ENCODE measurements around the gene PCSK6. TPM values are rescaled to one million over a fixed set of nuclear protein-coding genes. Genes with fewer than 3 reads are reported as not detected.
"Not testable (repeated sequence)": the region's sequence is repeated elsewhere in the genome, so short reads cannot be mapped to it uniquely, and the experiment has no call there.

The PCSK6 gene
- total RNA-seq, 2 donors from 2014 or later, result 14.5 to 20.2 TPM

DNA sequence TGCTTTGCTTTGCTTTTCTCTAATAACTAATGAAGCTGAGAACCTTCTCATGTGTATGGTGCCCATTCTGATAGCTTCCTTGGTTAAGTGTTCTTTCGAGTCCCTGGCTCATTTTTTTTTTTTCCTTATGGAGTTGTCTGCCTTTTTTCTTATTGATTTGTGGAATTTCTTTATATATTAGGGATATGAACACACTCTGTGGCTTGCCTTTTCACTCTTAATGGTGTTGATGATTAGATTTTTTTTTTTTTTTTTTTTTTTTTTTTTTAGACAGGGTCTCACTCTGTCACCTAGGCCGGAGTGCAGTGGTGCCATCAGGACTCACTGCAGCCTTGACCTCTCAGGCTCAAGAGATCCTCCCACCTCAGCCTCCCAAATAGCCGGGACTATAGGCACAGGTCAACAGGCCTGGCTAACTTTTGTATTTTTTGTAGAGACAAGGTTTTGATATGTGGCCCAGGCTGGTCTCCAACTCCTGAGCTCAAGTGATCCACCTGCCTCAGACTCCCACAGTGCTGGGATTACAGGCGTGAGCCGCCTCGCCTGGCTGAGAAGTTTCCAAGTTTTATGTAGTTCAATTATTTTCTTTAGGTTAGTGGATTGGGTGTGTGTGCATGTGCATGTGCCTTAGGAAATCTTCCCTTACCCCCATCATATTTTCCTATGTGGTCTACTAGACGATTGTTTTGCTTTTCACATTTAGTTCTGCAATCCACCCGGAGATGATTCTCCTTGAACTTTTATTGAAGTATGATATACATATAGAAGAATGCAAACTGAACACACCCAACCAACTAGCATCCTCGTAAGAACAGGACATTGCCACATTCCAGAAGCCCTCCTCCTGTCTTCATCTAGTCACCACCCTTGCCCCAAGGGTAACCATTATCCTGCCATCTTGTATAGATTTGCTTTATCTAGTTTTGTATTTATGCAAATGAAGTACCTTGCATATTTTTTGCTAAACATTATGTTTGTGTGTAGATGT lies 192.8 kb downstream of the PCSK6 start:
- intact Hi-C loops (cut with DNase I), result loop anchor here (5.0 kb wide), 2 partner anchors 346 to 356 kb away; partner anchors contain the start of gene TM2D3 (in 1 of the 2)
- no peak for ATAC-seq

GRCh38 chr15:101295607-101296161 lies 193.8 kb downstream of the PCSK6 start:
- DNase-seq, result no peak
- intact Hi-C loops (cut with DNase I), result loop anchor here (5.0 kb wide), 2 partner anchors 347 to 357 kb away; partner anchors contain the start of gene TM2D3 (in 1 of the 2)
- peak in 1 of 2 donors; percentile 41 for ATAC-seq

More for the DNA sequence above, 192.8 kb downstream of the PCSK6 start:
- DNase-seq, result no peak

DNA sequence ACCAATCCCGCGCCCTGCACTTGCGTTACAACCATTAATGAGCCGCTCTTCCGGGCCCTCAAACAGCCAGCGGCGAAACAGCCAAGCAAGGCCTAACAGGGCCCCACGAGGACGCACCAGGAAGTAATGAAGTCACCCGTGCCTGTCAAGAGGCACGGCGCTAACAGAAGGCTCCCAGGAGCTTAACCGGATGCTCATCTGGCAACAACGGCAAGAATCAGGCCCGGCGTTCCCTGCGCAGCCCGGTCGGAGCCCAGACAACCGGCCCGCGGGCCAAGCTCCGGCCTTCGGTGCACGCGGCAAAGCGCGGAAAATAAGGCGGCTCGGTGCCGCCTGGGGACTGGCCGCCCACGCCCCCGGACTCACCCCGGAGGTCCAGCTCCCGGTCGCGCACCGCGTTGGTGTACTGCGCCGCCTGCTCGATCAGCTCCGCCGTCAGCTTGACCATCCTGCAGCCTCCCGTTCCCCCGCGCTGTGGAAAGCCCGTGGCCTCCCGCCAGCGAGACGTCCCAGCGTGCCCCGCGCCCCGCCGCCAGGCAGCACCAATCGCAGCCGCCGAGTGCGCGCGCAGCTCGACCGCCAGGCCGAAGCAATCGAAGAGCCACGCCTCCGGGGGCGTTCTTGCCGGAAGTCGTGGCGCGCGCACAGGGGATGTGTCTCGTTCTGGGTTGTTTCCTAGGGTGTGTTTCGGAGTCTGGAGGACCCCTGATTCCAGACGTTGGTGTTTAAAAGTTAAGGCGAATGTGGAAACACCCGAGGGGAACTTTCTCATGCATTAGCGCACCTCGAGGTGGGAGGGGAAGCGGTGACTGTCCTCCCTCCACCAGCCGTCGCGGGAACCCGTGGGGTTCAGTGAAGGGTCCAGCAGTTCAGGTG lies 194.5 kb downstream of the PCSK6 start, which contains the start of gene SNRPA1:
Gene SNRPA1, minus strand, starts transcription at position 518 of the 876 bp plus-strand sequence. Its CDS starts 70 bp downstream, at position 448.
- intact Hi-C loops (cut with DNase I), result loop anchor here (5.0 kb wide), 2 partner anchors 347 to 357 kb away; partner anchors contain the start of gene TM2D3 (in 1 of the 2)
- DNase-seq, result peak; percentile 99

GRCh38 chr15:101293122-101293521 lies 196.4 kb downstream of the PCSK6 start:
- intact Hi-C loops (cut with DNase I), result no loop called here
- ATAC-seq (no peak), DNase-seq (no peak)

More for the DNA sequence above, 194.5 kb downstream of the PCSK6 start, which contains the start of gene SNRPA1:
- ATAC-seq, result peak; percentile 95 to 96

- no peak for DNase-seq
- peak in 1 of 2 donors; percentile 39 for ATAC-seq
- intact Hi-C loops (cut with DNase I), result no loop called here
These were observed 200.5 kb downstream of the PCSK6 start for GRCh38 chr15:101288905-101289513.

DNA sequence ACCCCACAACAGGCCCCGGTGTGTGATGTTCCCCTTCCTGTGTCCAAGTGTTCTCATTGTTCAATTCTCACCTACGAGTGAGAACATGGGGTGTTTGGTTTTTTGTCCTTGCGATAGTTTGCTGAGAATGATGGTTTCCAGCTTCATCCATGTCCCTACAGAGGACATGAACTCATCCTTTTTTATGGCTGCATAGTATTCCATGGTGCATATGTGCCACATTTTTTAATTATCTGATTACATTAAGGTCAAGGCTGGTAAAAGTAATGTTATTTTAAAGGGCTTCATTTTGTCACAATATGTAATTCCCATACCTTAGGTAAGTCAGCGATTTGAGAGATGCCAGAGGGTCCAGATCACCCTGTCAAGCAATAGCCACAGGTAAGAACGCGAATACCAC lies 202.2 kb downstream of the PCSK6 start:
- intact Hi-C loops (cut with DNase I); ATAC-seq; DNase-seq: not testable (repeated sequence)

DNA sequence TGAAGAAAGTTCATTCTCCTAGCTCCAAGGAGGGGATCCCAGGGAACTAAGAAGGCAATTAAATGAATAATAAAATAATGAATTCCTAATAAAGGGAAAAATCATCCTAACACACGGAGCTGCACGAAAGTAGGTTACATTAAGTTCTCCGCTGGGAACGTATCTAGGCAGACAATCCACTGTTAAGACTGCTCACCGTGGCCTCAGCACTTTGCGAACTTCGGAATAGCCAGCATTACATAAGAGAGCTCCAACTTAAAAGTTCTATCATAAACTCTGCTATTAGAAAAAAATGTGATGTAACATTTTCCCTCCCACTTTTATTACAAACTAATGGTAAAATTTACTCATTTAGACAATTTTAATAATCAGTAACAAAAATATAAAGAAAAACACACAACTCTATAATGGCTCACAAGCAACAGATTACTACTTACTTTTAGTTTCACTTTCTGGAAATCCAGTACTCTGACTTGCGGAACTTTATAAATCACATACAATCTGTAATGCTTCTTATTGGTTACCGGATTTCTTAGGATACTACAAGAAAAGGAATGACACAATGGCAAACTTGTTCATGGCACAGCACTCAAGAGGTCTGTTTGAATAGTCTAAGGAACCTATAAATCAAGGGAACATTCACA lies 202.9 kb downstream of the PCSK6 start:
- ATAC-seq, result no peak
- DNase-seq, result no peak
- intact Hi-C loops (cut with DNase I), result no loop called here

DNA sequence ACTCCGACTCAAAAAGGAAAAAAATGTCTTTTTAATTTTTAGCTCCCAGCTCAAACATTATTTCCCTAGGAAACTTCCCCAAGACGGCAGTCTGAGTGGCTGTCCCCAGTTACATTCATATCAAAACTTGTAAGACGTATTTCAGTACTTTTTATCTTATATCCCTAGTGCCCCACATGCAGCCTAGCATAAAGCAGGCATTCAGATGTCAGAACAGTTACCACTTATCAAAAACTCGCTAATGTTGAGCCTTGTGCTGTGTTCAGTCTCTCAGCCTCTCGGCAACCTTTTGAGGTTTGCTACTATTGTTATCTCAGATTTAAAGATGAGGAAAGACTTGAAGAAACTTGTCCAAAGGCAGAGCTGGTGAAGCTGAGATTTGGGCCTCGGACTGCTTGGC lies 205.6 kb downstream of the PCSK6 start:
- DNase-seq, result no peak
- intact Hi-C loops (cut with DNase I), result no loop called here
- ATAC-seq, result no peak

DNA sequence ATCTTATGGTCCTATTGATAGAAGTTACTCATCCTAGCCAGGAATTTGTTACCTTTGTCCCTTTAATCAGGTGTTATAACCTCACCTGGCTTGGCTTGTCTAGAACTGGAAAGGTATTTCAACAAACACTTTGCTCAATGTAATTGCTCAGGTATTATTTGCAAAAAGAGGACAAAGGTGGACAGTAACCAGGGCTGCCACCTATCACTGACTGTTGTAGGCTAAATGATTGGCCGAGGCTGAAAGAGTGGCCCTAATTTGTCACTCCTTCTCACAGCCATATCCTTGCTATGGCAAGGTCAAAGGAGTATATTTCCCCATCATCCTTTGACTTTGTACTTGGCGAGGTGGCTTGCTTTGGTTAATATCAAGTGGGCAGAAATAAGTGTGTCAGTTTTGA lies 209.5 kb downstream of the PCSK6 start:
- intact Hi-C loops (cut with DNase I), result no loop called here
- no peak for ATAC-seq
- DNase-seq, result no peak

GRCh38 chr15:101277943-101278564 lies 211.5 kb downstream of the PCSK6 start:
- intact Hi-C loops (cut with DNase I), result no loop called here
- DNase-seq, result no peak
- no peak for ATAC-seq

- DNase-seq (peak; percentile 95), ATAC-seq (peak; percentile 98 to 99)
- intact Hi-C loops (cut with DNase I), result no loop called here
These were observed 212.3 kb downstream of the PCSK6 start, which contains the start of gene SELENOS for GRCh38 chr15:101277038-101277822. Gene SELENOS (minus strand): TSS chr15:101277485. CDS start chr15:101277417, 68 bp downstream.

DNA sequence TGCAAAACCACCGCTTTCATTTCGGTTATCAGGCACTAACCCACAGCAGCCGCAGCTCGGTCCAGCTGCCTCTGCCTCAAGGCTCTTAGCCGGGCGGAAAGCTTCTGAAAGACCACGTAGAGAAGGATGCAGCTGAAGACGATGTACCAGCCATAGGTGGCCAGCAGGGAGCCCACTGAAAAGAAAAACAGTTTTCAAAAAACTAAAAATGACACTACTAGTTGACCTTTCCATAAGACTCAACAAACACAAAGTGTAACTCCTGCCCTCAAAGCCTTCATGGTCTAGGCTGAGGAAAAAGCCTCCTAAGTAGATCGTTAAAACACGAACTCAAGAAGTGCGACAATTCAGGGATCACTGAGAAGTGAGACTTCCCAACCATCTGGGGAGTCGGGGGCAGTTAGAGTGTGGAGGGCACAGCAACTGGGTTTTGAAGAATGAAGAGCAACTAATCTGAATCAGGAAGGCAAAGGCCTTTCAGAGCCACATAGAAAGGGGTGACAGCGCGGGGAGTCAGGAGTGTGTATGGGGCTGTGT lies 212.9 kb downstream of the PCSK6 start:
- no peak for DNase-seq

GRCh38 chr15:101275018-101275417 lies 214.5 kb downstream of the PCSK6 start:
- ATAC-seq, result no peak
- intact Hi-C loops (cut with DNase I), result no loop called here
- no peak for DNase-seq

More for the DNA sequence above, 212.9 kb downstream of the PCSK6 start:
- intact Hi-C loops (cut with DNase I), result no loop called here
- ATAC-seq, result peak in 1 of 2 donors; percentile 9

GRCh38 chr15:101273534-101273933 lies 216.0 kb downstream of the PCSK6 start:
- DNase-seq, result no peak
- intact Hi-C loops (cut with DNase I), result loop anchor here in 1 of 2 donors (5.0 kb wide), 1 partner anchor 636 kb away; no protein-coding TSS in a partner anchor
- no peak for ATAC-seq

DNA sequence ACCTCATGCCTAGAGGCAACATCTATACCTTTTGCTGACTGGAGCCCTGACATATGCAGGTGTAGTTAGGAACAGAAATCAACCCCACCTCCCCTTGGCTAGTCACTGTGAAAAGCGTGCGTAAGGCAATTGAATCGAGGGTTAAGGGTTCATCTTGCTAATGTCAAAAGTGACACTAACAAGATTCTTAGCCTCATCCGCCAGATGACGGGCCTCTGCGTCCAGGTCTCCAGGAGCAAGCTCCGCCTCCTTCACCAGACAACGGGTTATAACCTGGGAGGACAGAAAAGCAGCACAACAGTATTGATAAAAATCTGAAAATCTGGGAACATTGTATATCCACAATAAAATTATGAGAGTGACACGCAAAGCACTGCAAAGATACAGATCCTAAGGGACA lies 216.9 kb downstream of the PCSK6 start:
- intact Hi-C loops (cut with DNase I), result loop anchor here in 1 of 2 donors (5.0 kb wide), 1 partner anchor 635 kb away; no protein-coding TSS in a partner anchor
- ATAC-seq (no peak), DNase-seq (no peak)

Measured in left cardiac atrium (tissue), 4 donors.